Measurements from ENCODE around the gene FAM187B.
A peak's percentile ranks its signal among the peaks of the same experiment; 100 is the strongest.

Gene FAM187B

GRCh38 chr19:35267818-35268535 is 39.4 kb upstream of the FAM187B start:
- ChIA-PET POLR2A (no interaction called here), CTCF (interaction anchor here (1.9 kb wide), 1 partner anchor 126 kb away, joined by 8 read pairs; no protein-coding TSS in a partner anchor)
- peak; percentile 96 for DNase-seq (ENCODE audit: extremely low spot score)
- TF ChIP-seq, protein P1, sequence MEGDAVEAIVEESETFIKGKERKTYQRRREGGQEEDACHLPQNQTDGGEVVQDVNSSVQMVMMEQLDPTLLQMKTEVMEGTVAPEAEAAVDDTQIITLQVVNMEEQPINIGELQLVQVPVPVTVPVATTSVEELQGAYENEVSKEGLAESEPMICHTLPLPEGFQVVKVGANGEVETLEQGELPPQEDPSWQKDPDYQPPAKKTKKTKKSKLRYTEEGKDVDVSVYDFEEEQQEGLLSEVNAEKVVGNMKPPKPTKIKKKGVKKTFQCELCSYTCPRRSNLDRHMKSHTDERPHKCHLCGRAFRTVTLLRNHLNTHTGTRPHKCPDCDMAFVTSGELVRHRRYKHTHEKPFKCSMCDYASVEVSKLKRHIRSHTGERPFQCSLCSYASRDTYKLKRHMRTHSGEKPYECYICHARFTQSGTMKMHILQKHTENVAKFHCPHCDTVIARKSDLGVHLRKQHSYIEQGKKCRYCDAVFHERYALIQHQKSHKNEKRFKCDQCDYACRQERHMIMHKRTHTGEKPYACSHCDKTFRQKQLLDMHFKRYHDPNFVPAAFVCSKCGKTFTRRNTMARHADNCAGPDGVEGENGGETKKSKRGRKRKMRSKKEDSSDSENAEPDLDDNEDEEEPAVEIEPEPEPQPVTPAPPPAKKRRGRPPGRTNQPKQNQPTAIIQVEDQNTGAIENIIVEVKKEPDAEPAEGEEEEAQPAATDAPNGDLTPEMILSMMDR (IDR thresholded peaks at IDR 0.05; ENCODE audit: control extremely low read depth, extremely low read depth, low read depth, missing control alignments): no peak

GRCh38 chr19:35267353-35267817 is 38.8 kb upstream of the FAM187B start:
- ChIA-PET CTCF (no interaction called here), POLR2A (no interaction called here)
- DNase-seq (ENCODE audit: extremely low spot score): no peak
- TF ChIP-seq, protein P1 (IDR thresholded peaks at IDR 0.05; ENCODE audit: control extremely low read depth, extremely low read depth, low read depth, missing control alignments): no peak

- no peak for DNase-seq (ENCODE audit: extremely low spot score)
- CTCF ChIA-PET: interaction anchor here (1.3 to 3.4 kb wide), 3 partner anchors 9 to 228 kb away, joined by 3 to 12 read pairs (median 3); no protein-coding TSS in a partner anchor
- POLR2A ChIA-PET: interaction anchor here (0.6 kb wide), 1 partner anchor 61 kb away, joined by 7 read pairs; no protein-coding TSS in a partner anchor
- TF ChIP-seq, protein P1 (IDR thresholded peaks at IDR 0.05; ENCODE audit: control extremely low read depth, extremely low read depth, low read depth, missing control alignments): no peak
Observed at GRCh38 chr19:35266520-35267352, 38.2 kb upstream of the FAM187B start.

DNA sequence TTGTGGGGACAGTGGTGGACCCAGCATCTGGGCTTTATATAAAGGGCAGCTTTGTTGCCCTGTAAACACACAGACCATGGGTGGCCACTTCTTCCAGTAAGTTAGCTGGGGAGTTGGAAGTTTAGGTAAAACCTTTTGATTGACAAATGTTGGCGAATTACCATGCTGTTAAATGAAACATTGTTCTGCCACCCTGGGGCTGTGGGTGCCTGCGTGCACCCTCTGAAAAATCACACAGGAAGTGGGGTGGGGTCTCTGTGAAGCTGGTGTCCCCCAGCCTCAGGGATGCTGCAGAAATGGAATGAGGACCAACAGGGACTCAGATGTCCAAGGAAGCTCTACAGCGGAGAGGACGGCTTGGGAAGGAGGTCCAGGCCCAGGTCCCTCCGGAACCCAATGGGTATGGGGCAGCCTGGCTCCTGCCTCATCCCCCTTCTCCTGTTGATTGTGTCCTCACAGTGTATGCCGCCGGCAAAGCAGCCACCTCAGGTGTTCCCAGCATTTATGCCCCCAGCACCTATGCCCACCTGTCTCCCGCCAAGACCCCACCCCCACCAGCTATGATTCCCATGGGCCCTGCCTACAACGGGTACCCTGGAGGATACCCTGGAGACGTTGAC is 37.5 kb upstream of the FAM187B start:
- TF ChIP-seq, protein P1 (IDR thresholded peaks at IDR 0.05; ENCODE audit: control extremely low read depth, extremely low read depth, low read depth, missing control alignments): no peak
- ChIA-PET POLR2A (interaction anchor here (0.6 kb wide), 2 partner anchors 9 to 61 kb away, joined by 3 to 7 read pairs; no protein-coding TSS in a partner anchor), CTCF (interaction anchor here (0.7 to 3.4 kb wide), 5 partner anchors 9 to 229 kb away, joined by 3 to 12 read pairs (median 3); partner anchors contain the start of gene FXYD7)
- DNase-seq (ENCODE audit: extremely low spot score): no peak

- DNase-seq (ENCODE audit: extremely low spot score): no peak
- TF ChIP-seq, protein P1 (IDR thresholded peaks at IDR 0.05; ENCODE audit: control extremely low read depth, extremely low read depth, low read depth, missing control alignments): no peak
- ChIA-PET POLR2A (interaction anchor here (0.6 kb wide), 2 partner anchors 8 to 388 kb away, joined by 3 read pairs; no protein-coding TSS in a partner anchor), CTCF (interaction anchor here (0.7 to 3.4 kb wide), 7 partner anchors 8 to 230 kb away, joined by 3 to 12 read pairs (median 3); partner anchors contain the start of gene FXYD7)
Observed at GRCh38 chr19:35265126-35265899, 36.8 kb upstream of the FAM187B start.
